Osteocyte (in vitro differentiated cells): ENCODE data around the gene LGALS4. TPM values are rescaled to one million over a fixed set of nuclear protein-coding genes. Genes with fewer than 3 reads are reported as not detected.

Experiments used
- DNase-seq: peaks from one replicate; pipeline ENCODE4 v3.0.0; 2021; ENCODE audit warnings: mixed read lengths; ENCODE audit not compliant: unreplicated experiment; ENCODE audit errors: extremely low spot score
- H3K27ac Mint-ChIP-seq: one replicate; pipeline ENCODE4 v1.8.0; 2021; ENCODE audit warnings: mild to moderate bottlenecking, mixed read lengths; ENCODE audit not compliant: unreplicated experiment
- H3K27me3 Mint-ChIP-seq: one replicate; pipeline ENCODE4 v1.8.0; 2021; ENCODE audit warnings: mixed read lengths; ENCODE audit not compliant: unreplicated experiment
- H3K36me3 Mint-ChIP-seq: one replicate; pipeline ENCODE4 v1.8.0; 2021; ENCODE audit warnings: mixed read lengths; ENCODE audit not compliant: unreplicated experiment
- H3K4me1 Mint-ChIP-seq: one replicate; pipeline ENCODE4 v1.8.0; 2021; ENCODE audit warnings: mixed read lengths; ENCODE audit not compliant: unreplicated experiment
- H3K4me3 Mint-ChIP-seq: one replicate; pipeline ENCODE4 v1.8.0; 2021; ENCODE audit warnings: mild to moderate bottlenecking, moderate library complexity, mixed read lengths; ENCODE audit not compliant: unreplicated experiment
- H3K9me3 Mint-ChIP-seq: one replicate; pipeline ENCODE4 v1.8.0; 2021; ENCODE audit warnings: mixed read lengths; ENCODE audit not compliant: unreplicated experiment
- total RNA-seq: library from RNA; stranded (reverse); gene quantifications from 2 replicates; pipeline ENCODE4 v1.2.1, GENCODE V29; 2021
- TF ChIP-seq, protein P1 (sequence below): fragments of 200-600 bp; sonication (generic); IDR thresholded peaks from 2 replicates; pipeline ENCODE4 v1.5.0; 2021; ENCODE audit warnings: antibody characterized with exemption, mild to moderate bottlenecking, moderate library complexity

Gene LGALS4
- total RNA-seq, 1 donor from 2014 or later: not detected

DNA sequence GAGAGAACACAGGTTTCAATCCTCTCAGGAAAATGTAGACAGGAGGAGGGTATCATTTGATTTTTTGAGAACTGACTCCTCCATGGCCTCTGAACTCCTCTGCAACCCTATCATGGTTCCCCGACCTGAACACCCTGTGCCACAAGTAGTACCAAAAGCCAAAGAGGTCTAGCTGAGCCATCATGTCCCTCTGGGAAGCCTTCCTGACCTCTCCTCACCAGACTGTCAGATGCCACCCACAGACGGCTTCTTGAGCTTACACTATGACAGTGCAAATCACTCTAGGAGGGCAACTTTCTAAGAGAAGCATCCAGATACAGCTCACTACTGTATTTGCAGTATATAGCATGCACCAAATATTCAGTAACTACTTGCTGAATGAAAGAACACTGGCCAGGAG, 33.4 kb upstream of the LGALS4 start:
- Mint-ChIP-seq H3K36me3 (peaks cover 51% of the 10 kb centered on the region), H3K9me3 (no peaks in the 10 kb centered on the region), H3K4me3 (no peak overlapping the region), H3K4me1 (peaks cover 31% of the 10 kb centered on the region), H3K27me3 (no peaks in the 10 kb centered on the region), H3K27ac (no peak overlapping the region)
- DNase-seq: no peak
- TF ChIP-seq, protein P1, sequence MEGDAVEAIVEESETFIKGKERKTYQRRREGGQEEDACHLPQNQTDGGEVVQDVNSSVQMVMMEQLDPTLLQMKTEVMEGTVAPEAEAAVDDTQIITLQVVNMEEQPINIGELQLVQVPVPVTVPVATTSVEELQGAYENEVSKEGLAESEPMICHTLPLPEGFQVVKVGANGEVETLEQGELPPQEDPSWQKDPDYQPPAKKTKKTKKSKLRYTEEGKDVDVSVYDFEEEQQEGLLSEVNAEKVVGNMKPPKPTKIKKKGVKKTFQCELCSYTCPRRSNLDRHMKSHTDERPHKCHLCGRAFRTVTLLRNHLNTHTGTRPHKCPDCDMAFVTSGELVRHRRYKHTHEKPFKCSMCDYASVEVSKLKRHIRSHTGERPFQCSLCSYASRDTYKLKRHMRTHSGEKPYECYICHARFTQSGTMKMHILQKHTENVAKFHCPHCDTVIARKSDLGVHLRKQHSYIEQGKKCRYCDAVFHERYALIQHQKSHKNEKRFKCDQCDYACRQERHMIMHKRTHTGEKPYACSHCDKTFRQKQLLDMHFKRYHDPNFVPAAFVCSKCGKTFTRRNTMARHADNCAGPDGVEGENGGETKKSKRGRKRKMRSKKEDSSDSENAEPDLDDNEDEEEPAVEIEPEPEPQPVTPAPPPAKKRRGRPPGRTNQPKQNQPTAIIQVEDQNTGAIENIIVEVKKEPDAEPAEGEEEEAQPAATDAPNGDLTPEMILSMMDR: no peak

DNA sequence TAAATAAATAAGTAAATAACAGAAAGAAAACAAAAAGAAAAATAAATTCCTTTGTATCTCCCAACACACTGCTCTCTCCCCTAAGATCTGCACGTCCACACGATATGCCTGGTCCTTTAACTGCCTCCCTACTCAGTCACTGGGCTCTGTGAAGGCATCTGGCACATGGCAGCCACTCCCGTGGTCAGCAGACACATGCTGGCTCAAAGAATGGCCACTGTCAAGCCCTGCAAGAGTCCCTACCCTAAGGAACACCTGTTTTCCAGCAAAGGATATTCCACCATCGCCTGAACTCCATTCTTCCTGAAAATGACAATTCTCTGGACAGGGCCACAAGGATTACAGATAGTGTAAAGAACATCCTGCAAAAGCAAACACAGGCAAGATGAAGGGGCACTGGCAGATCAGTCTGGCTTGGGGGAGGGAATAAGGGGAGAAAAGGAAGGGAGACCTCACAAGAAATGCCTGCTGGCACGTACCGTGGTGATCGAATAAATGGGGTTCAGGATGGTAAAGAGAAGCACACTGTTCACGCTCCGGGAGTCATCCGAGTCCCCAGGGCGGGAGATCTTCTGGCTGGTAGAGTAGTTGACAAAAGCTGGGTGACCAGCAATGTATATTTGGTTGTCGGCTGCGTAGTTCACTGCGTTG, 32.8 kb upstream of the LGALS4 start:
- TF ChIP-seq, protein P1: no peak
- peaks cover 56% of the 10 kb centered on the region for H3K36me3 Mint-ChIP-seq
- H3K4me3 Mint-ChIP-seq: no peak overlapping the region
- H3K4me1 Mint-ChIP-seq: peaks cover 25% of the 10 kb centered on the region
- no peak for DNase-seq
- H3K27me3 Mint-ChIP-seq: no peaks in the 10 kb centered on the region
- peak overlapping the region; percentile 13 for H3K27ac Mint-ChIP-seq
- H3K9me3 Mint-ChIP-seq: no peaks in the 10 kb centered on the region

DNA sequence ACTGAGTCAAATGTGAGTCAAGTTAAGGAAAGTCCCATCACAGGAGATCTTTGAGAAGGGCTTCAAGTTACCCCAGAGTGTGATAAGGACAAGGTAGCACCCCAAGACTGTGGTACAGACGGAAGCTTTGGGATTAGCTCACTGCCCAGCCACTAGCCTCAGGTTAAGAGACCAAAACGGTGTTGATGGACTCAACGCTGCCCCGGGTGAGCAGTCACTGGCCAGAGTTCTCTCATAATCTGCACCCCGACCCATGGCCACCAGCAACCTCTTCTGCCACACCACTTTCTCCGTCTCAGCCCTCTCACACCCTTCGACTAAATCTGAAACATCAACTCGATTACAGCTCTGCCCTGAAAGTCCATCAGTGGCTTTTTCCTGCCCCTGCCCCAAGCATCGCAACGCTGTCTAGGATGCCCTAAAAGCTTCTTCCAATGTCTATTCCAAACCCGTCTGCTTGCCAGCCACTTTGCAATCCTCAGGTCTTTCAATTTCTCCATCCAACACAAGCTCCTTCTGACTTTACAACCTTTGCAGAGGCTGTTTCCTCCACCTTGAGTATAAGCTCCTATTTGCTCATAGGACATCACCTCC, 31.4 kb upstream of the LGALS4 start:
- peaks cover 63% of the 10 kb centered on the region for H3K36me3 Mint-ChIP-seq
- H3K4me1 Mint-ChIP-seq: peaks cover 25% of the 10 kb centered on the region
- H3K27me3 Mint-ChIP-seq: no peaks in the 10 kb centered on the region
- no peaks in the 10 kb centered on the region for H3K9me3 Mint-ChIP-seq
- TF ChIP-seq, protein P1: no peak
- peak overlapping the region; percentile 16 for H3K27ac Mint-ChIP-seq
- no peak for DNase-seq
- no peak overlapping the region for H3K4me3 Mint-ChIP-seq

DNA sequence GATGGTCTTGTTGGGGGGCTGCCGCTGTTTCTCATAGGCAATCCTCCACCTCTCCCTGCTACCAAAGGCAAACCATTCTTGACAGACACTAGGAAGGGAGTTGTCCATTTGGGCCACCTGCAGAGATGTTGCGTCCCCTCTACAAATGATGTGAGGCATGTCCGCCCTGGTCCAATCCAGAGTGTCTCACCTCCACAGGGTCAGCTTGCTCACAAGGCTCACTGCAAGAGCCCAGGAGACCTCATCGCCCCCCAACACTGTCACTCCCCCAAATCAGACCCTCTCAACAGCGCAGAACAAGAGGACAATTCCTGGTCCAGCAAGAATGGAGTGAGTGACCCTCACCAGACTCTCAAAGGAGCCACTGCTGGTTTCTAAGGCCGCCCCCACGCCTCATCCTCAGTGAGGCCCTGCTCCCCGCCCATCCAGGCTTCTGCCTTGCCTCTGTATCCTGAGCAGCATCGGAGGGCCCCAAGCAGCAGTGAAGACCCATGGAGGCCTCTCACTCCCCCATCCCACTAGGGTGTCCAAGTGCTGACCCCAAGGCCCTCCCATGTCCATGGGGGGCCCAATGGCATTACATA, 30.5 kb upstream of the LGALS4 start:
- TF ChIP-seq, protein P1: no peak
- no peak for DNase-seq
- H3K27ac Mint-ChIP-seq: no peak overlapping the region
- peaks cover 16% of the 10 kb centered on the region for H3K4me1 Mint-ChIP-seq
- H3K36me3 Mint-ChIP-seq: peaks cover 70% of the 10 kb centered on the region
- H3K27me3 Mint-ChIP-seq: no peaks in the 10 kb centered on the region
- no peaks in the 10 kb centered on the region for H3K9me3 Mint-ChIP-seq
- H3K4me3 Mint-ChIP-seq: no peak overlapping the region

DNA sequence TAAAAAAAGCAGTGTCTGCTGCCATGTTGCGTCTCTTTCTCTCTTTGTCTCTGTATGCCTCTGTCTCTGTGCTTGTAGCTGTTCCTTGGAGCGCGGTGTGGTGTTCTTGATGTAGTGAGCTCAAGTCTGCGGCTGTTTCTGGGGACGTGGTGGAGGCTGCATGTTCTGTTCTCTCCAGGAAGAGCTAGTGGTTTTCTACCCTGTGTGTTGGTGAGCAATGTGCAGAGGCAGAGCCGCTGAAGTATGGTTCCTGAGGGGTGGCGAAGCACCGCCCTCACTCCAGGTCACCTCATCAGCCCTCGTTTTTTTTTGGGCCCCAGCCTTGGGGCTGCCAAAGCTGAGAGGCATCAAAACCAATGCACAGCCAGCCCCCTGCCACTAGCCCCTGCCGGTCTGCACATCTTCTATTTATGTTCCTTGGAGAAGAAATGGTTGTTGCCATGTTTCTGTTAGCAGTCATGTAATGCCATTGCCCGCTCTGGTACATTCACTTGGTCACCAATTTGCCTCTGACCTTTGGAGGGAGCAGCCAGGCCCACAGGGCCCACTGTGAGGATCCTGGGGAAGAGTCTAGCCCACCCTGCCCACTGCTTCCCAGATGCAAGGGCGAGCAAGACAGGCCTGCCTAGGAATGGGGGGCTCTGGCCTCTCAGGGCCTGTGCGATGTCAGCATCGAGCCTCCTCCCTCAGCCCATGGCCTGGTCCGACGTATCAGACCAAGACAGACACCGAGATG, 29.9 kb upstream of the LGALS4 start:
- TF ChIP-seq, protein P1: no peak
- Mint-ChIP-seq H3K27ac (no peak overlapping the region), H3K4me1 (peaks cover 10% of the 10 kb centered on the region), H3K4me3 (no peak overlapping the region), H3K27me3 (no peaks in the 10 kb centered on the region), H3K36me3 (peaks cover 68% of the 10 kb centered on the region), H3K9me3 (no peaks in the 10 kb centered on the region)
- no peak for DNase-seq
